ENCODE results near the gene PIGU.

DNA sequence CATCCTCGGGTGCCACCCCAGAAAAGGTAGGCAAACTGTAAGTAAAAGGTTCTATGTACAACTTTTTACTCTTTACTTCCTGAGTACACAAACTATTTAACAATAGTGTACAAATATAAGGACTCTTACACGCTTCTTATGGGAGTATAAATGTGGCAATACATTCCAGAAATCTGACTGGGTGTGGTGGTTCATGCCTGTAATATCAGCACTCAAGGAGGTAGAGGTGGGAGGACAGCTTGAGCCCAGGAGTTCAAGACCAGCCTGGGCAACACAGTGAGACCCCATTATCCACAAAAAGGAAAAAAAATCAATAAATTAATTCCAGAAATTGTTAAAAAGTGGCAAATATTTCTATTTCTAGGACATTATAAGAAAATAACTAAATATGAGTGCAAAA lies 48.9 kb downstream of the PIGU start:
- TF ChIP-seq, protein P1, sequence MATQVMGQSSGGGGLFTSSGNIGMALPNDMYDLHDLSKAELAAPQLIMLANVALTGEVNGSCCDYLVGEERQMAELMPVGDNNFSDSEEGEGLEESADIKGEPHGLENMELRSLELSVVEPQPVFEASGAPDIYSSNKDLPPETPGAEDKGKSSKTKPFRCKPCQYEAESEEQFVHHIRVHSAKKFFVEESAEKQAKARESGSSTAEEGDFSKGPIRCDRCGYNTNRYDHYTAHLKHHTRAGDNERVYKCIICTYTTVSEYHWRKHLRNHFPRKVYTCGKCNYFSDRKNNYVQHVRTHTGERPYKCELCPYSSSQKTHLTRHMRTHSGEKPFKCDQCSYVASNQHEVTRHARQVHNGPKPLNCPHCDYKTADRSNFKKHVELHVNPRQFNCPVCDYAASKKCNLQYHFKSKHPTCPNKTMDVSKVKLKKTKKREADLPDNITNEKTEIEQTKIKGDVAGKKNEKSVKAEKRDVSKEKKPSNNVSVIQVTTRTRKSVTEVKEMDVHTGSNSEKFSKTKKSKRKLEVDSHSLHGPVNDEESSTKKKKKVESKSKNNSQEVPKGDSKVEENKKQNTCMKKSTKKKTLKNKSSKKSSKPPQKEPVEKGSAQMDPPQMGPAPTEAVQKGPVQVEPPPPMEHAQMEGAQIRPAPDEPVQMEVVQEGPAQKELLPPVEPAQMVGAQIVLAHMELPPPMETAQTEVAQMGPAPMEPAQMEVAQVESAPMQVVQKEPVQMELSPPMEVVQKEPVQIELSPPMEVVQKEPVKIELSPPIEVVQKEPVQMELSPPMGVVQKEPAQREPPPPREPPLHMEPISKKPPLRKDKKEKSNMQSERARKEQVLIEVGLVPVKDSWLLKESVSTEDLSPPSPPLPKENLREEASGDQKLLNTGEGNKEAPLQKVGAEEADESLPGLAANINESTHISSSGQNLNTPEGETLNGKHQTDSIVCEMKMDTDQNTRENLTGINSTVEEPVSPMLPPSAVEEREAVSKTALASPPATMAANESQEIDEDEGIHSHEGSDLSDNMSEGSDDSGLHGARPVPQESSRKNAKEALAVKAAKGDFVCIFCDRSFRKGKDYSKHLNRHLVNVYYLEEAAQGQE (IDR thresholded peaks at IDR 0.05; ENCODE audit: insufficient read depth in 1 of 2, low read depth in 2 of 2, low read length in 2 of 2): no peak
- TF ChIP-seq SIN3A (IDR thresholded peaks at IDR 0.05; ENCODE audit: borderline replicate concordance, insufficient read depth, low read length) (no peak), POLR2AphosphoS5 (IDR thresholded peaks at IDR 0.05; ENCODE audit: low read depth, low read length) (no peak), TAF1 (IDR thresholded peaks at IDR 0.05; ENCODE audit: borderline replicate concordance, insufficient read depth, low read length) (no peak)

Data from PFSK-1 (cell line).